ENCODE data around the gene PMAIP1.

Gene PMAIP1

GRCh38 chr18:59900222-59901128 is 679 bp downstream of the PMAIP1 start:
- Histone ChIP-seq H3K4me3 (IDR thresholded peaks at IDR 0.05; ENCODE audit: insufficient read depth, low read depth, low read length) (peak overlapping the region; percentile 71), H4K20me1 (ENCODE audit: insufficient read depth) (peaks cover 4% of the 10 kb centered on the region; the same call in 1 of the 2 replicates), H3K4me1 (ENCODE audit: low read depth, poor library complexity, severe bottlenecking) (peaks cover 41% of the 10 kb centered on the region), H3K79me2 (ENCODE audit: insufficient read depth, low read depth) (peaks cover 30% of the 10 kb centered on the region), H3K9ac (peak overlapping the region; percentile 70), H3K4me2 (peak overlapping the region; percentile 95), H3K36me3 (ENCODE audit: insufficient read depth) (peaks cover 3% of the 10 kb centered on the region; the same call in 1 of the 2 replicates), H3K27ac (peak overlapping the region; percentile 67), H3K27me3 (ENCODE audit: insufficient read depth, low read depth) (no peaks in the 10 kb centered on the region), H2AFZ (ENCODE audit: low read depth) (peak overlapping the region; percentile 93)
- 0 out of 2 replicates have a peak, but pooled peaks have one; percentile 12 for TF ChIP-seq CTCF (conservative IDR thresholded peaks at IDR 0.05; ENCODE audit: low read depth, low read length)

- Histone ChIP-seq H3K4me2 (peak overlapping the region; percentile 95), H3K9ac (peak overlapping the region; percentile 70; the same call in 1 of the 2 replicates)
Measured at GRCh38 chr18:59902131-59902992, 2.6 kb downstream of the PMAIP1 start.

GRCh38 chr18:59902993-59903610 is 3.3 kb downstream of the PMAIP1 start:
- Histone ChIP-seq H3K36me3 (ENCODE audit: insufficient read depth) (peaks cover 3% of the 10 kb centered on the region; the same call in 1 of the 2 replicates), H3K79me2 (ENCODE audit: insufficient read depth, low read depth) (peaks cover 30% of the 10 kb centered on the region), H3K4me3 (IDR thresholded peaks at IDR 0.05; ENCODE audit: insufficient read depth, low read depth, low read length) (no peak overlapping the region), H3K27me3 (ENCODE audit: insufficient read depth, low read depth) (no peaks in the 10 kb centered on the region), H3K4me2 (peak overlapping the region; percentile 95; the same call in 1 of the 2 replicates), H3K9ac (no peak overlapping the region), H3K4me1 (ENCODE audit: low read depth, poor library complexity, severe bottlenecking) (peaks cover 61% of the 10 kb centered on the region), H4K20me1 (ENCODE audit: insufficient read depth) (peaks cover 4% of the 10 kb centered on the region; the same call in 1 of the 2 replicates), H2AFZ (ENCODE audit: low read depth) (no peak overlapping the region), H3K27ac (no peak overlapping the region)
- TF ChIP-seq CTCF (conservative IDR thresholded peaks at IDR 0.05; ENCODE audit: low read depth, low read length): no peak

More at GRCh38 chr18:59902131-59902992, 2.6 kb downstream of the PMAIP1 start:
- Histone ChIP-seq H3K27ac (no peak overlapping the region), H3K27me3 (ENCODE audit: insufficient read depth, low read depth) (no peaks in the 10 kb centered on the region), H2AFZ (ENCODE audit: low read depth) (no peak overlapping the region), H3K4me1 (ENCODE audit: low read depth, poor library complexity, severe bottlenecking) (peaks cover 57% of the 10 kb centered on the region), H3K36me3 (ENCODE audit: insufficient read depth) (peaks cover 3% of the 10 kb centered on the region; the same call in 1 of the 2 replicates), H3K4me3 (IDR thresholded peaks at IDR 0.05; ENCODE audit: insufficient read depth, low read depth, low read length) (no peak overlapping the region), H3K79me2 (ENCODE audit: insufficient read depth, low read depth) (peaks cover 30% of the 10 kb centered on the region), H4K20me1 (ENCODE audit: insufficient read depth) (peaks cover 4% of the 10 kb centered on the region; the same call in 1 of the 2 replicates)
- no peak for TF ChIP-seq CTCF (conservative IDR thresholded peaks at IDR 0.05; ENCODE audit: low read depth, low read length)
